ENCODE measurements around the gene SNAPC2.
"Not testable (repeated sequence)": the region's sequence is repeated elsewhere in the genome, so short reads cannot be mapped to it uniquely, and the experiment has no call there.

Gene SNAPC2

DNA sequence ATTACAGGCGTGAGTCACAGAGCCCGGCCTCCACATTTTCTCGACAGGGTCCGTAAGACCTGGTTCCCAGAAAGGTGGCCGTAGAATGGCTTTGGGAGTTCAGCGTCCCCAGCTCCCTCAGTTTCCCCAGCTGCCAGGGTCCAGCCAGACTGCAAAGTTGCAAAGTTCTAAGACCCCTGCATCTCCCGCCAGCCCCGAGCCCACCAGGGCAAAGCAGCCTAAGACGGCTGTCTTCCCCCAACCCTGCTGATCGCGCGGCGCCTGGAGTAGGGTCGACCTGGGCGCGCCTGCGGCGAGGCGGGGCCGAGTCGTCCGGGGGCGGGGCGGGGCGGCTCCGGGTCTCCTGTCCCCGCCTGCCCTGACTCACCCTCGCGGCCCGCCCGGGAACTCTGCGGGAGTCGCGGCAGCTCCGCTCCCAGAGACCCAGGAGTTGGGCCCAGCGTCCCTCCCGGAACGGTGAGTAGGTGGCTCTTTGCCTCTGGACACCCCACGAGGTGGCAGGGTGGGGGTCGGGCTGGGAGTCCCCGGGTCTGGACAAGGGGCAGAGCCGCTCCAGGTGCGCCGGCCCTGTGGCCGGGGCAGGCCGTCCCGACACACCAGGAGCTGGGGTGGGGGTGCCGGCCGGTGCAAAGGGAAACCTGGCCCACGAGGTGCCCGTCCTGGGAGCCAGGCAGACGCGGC is 31.9 kb upstream of the SNAPC2 start, which contains the start of gene LRRC8E:
Gene LRRC8E (plus strand): TSS at position 366 of the 681 bp plus-strand sequence. CDS start 7,094 bp downstream, outside the sequence.
- no peak within 1 kb of the TSS for H3K27ac ChIP-seq
- no peak for DNase-seq (ENCODE audit: low read depth, low spot score)

DNA sequence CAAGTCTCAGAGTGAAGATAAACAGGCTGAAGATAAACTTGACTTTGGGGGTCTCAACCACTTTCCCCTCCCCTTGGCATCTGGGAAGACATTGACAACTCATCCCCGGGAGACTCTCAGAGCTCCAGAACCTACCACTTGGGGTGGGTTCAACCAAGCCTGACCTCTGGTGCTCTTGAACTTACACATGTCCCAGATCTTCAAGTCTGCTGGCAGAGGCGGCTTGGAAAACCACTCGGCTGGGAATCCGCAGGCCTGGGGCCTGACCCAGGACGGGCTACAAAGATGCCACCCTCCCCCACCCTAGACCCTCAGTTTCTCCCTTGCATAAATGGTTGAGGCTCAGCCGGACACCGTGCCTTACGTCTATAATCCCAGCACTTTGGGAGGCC is 31.3 kb upstream of the SNAPC2 start:
- H3K27ac ChIP-seq, result no peak overlapping the region
- DNase-seq (ENCODE audit: low read depth, low spot score), result no peak

DNA sequence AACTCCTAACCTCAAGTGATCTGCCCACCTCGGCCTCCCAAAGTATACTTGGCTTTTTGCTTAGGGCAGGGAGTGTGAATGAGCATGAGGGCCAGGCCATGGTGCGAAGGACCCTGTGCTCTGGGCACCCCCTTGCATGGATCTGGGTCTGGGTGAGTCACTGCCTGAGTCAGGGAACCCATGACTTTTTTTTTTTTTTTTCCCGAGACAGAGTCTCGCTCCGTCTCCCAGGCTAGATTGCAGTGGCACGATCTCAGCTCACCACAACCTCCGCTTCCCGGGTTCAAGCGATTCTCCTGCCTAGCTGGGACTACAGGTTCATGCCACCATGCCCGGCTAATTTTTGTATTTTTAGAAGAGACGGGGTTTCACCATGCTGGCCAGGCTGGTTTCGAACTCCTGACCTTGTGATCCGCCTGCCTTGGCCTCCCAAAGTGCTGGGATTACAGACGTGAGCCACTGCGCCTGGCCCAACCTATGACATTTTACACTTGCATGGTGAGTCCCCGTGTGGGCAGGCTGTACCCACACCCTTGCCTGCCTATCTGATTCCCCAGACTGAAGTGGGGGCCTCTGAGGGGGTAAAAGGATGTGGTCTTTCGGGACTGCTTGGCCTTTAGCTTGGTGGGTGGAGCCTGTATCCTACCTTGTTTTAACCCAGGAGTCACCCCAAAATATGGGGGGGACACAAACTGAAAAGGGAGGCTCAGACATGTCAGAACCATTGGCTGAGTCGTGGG is 26.6 kb upstream of the SNAPC2 start:
- not testable (repeated sequence) for DNase-seq (ENCODE audit: low read depth, low spot score); H3K27ac ChIP-seq

DNA sequence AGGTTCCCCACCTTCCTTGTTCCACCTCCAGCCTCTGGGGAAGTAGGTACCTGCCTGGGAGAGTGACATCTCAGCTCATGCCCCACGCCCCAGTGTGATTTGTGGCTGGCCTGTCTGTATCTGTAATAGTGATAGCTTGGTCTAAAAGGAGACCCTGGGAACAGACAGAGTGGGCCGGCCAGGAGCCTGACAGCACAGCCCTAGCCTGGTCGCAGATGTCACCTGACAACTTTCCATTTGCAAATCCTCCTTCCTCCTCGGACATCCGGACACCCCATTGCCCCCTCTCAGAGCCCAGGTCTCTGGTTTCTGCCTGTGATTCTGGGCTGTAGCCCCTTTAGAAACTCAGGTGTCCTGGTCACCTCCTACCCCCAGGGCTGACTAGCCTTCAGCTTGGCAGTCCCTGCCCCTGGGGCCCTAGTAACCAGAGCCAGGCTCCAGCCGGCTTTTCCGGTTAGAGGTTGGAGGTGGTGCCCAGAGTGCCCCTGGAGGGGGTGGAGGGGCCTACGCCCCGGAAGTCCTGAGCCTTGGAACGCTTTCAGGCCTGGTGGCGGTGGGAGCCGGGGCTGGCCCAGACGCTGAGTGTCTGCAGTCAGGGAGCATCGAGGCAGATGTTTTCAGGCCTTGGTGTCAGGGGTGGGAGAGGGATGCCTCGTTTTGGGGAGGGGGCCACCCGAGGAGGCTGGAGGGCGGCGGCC is 25.4 kb upstream of the SNAPC2 start:
- H3K27ac ChIP-seq, result peak overlapping the region; percentile 48
- DNase-seq (ENCODE audit: low read depth, low spot score), result no peak

DNA sequence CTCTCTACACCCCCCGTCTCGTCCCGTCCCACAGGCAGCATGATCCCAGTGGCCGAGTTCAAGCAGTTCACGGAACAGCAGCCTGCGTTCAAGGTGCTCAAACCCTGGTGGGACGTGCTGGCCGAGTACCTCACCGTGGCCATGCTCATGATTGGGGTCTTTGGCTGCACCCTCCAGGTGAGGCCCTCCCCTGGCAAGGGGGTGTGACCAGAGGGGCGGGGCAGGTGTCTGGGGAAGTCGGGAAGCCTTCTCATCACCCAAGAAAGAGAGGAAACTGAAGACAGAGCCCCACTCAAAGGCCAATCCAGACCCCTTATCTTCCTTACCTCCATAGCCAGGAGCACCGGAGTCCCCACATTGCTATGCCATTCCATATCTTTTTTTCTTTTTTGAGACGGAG is 24.6 kb upstream of the SNAPC2 start:
- no peak for DNase-seq (ENCODE audit: low read depth, low spot score)
- H3K27ac ChIP-seq, result no peak overlapping the region

GRCh38 chr19:7897292-7897691 is 22.8 kb upstream of the SNAPC2 start:
- no peak for DNase-seq (ENCODE audit: low read depth, low spot score)
- H3K27ac ChIP-seq, result no peak overlapping the region

GRCh38 chr19:7898967-7899366 is 21.2 kb upstream of the SNAPC2 start:
- H3K27ac ChIP-seq, result no peak overlapping the region
- DNase-seq (ENCODE audit: low read depth, low spot score), result no peak

- no peak for DNase-seq (ENCODE audit: low read depth, low spot score)
- peak overlapping the region; percentile 81 for H3K27ac ChIP-seq
Observed at GRCh38 chr19:7899751-7900378, 20.3 kb upstream of the SNAPC2 start.

DNA sequence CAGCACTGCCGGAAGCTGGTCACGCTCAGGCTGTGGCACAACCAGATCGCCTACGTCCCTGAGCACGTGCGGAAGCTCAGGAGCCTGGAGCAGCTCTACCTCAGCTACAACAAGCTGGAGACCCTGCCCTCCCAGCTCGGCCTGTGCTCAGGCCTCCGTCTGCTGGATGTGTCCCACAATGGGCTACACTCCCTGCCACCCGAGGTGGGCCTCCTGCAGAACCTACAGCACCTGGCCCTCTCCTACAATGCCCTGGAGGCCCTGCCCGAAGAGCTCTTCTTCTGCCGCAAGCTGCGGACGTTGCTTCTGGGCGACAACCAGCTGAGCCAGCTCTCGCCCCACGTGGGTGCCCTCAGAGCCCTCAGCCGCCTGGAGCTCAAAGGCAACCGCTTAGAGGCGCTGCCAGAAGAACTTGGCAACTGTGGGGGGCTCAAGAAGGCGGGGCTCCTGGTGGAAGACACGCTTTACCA is 19.7 kb upstream of the SNAPC2 start:
- H3K27ac ChIP-seq, result peak overlapping the region; percentile 81
- DNase-seq (ENCODE audit: low read depth, low spot score), result no peak

GRCh38 chr19:7900931-7901330 is 19.2 kb upstream of the SNAPC2 start:
- DNase-seq (ENCODE audit: low read depth, low spot score), result no peak

GRCh38 chr19:7901337-7901736 is 18.8 kb upstream of the SNAPC2 start:
- no peak for DNase-seq (ENCODE audit: low read depth, low spot score)
- H3K27ac ChIP-seq, result peak overlapping the region; percentile 81

More at GRCh38 chr19:7900931-7901330, 19.2 kb upstream of the SNAPC2 start:
- peak overlapping the region; percentile 81 for H3K27ac ChIP-seq

DNA sequence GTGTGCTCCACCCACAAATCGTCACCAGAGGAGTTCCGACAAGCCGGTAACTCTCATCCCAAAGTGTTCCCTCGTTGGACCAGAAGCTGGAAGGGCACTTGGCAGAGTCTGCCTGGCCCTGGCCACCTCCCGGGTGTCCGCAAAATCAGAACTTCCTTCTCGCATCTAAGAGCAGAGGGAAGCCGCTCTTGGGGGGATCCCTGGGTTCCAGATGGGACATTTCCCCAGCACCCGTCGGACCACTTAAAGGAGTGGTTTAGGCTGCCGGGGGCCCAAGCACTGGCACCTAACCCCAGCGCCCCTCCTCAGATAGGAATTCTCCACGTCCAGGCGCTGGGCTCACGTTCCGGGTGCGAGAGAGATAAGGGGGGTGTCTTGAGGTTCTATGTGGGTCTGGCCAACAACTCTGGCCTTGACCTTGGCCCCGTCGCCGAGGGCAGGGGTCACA is 17.3 kb upstream of the SNAPC2 start:
- DNase-seq (ENCODE audit: low read depth, low spot score), result no peak
- peak overlapping the region; percentile 81 for H3K27ac ChIP-seq

DNA sequence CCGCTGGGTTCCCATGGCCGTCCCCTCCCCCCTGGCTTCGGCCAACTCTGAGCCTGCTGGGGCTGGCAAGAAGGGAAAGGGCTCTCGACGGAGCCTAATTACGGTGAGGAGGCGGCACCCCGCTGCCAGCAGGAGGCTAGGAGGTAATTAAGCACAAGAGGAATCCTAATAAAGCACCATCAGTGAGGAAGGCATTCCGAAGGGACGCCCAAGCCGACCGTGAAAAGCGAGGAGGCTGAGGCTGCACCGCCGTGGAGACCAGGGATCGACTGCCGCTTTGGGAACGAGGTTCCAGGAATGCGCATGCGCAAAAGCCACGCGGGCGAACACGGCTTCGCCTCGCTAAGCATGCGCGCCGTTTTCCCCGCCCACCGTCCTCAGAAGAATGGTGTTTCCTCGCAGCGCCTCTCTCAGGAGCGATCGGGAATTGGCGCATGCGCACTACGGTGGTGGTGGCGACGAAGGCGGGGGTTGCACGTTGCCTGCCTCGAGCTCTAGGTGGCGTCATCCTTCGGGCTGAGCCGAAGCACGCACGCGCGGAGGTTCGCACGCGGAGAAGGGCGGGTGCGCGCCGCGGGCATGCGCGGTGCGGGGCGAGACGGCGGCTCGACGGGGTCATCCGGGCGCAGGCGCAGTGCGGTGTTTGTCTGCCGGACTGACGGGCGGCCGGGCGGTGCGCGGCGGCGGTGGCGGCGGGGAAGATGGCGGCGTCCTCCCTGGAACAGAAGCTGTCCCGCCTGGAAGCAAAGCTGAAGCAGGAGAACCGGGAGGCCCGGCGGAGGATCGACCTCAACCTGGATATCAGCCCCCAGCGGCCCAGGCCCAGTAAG is 16.7 kb upstream of the SNAPC2 start, which contains the start of gene MAP2K7:
Gene MAP2K7 (plus strand): TSS at position 634 of the 830 bp plus-strand sequence. CDS start 68 bp downstream, at position 702.
- DNase-seq (ENCODE audit: low read depth, low spot score), result peak; percentile 89

GRCh38 chr19:7904074-7905020 is 15.8 kb upstream of the SNAPC2 start:
- no peak for DNase-seq (ENCODE audit: low read depth, low spot score)

More for the DNA sequence above, 16.7 kb upstream of the SNAPC2 start, which contains the start of gene MAP2K7:
- H3K27ac ChIP-seq, result peak within 1 kb of the TSS; percentile 81

GRCh38 chr19:7905268-7905667 is 14.9 kb upstream of the SNAPC2 start:
- no peak for DNase-seq (ENCODE audit: low read depth, low spot score)
- no peak overlapping the region for H3K27ac ChIP-seq

More at GRCh38 chr19:7904074-7905020, 15.8 kb upstream of the SNAPC2 start:
- peak overlapping the region; percentile 81 for H3K27ac ChIP-seq

GRCh38 chr19:7905859-7906258 is 14.3 kb upstream of the SNAPC2 start:
- no peak overlapping the region for H3K27ac ChIP-seq
- no peak for DNase-seq (ENCODE audit: low read depth, low spot score)

DNA sequence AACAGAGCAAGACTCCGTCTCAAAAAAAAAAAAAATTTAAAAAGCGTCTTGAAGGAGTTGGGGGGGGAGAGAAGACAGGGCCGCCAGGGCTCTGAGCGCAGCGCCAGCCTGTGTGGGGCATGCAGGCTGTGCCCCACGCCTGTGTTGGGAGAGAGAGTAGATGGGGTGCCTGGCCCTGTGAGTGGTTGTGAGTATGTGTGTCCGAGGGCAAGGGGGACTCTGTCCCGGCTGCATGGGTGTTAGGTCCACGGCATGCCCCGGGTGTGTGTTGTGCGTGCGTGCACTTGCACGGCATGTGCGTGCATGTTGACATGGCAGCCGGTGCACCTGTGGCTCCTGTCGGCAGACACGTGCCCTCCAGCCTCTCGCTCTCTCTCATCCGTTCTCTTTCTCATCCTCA is 13.0 kb upstream of the SNAPC2 start:
- no peak for DNase-seq (ENCODE audit: low read depth, low spot score)
- H3K27ac ChIP-seq, result no peak overlapping the region

DNA sequence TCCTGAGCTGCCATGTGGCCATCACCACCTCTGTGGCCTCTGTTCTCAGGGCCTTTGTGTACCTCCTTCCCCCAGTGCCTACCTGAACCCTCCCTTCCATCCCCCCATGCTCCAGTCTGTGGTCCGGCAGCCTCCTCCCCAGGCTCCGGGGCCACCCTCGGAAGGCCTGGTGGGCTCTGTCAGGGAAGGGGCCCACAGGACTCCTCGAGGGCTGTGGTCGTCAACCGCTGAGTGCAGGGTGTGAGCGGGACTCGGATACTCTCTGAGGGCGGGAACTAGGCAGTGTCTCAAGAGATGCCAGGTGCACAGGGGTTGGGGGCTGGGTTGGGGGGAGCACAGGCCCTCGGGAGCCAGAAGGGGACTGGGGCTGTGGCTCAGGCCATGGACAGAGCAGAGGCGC is 12.6 kb upstream of the SNAPC2 start:
- DNase-seq (ENCODE audit: low read depth, low spot score), result no peak
- H3K27ac ChIP-seq, result no peak overlapping the region
